ENCODE measurements around the gene IL10RA. TPM values are rescaled to one million over a fixed set of nuclear protein-coding genes. Genes with fewer than 3 reads are reported as not detected.
A peak's percentile ranks its signal among the peaks of the same experiment; 100 is the strongest.

IL10RA gene
- total and polyA plus RNA-seq, 11 donors: 2.1 to 49.0 (median 5.8) TPM

DNA sequence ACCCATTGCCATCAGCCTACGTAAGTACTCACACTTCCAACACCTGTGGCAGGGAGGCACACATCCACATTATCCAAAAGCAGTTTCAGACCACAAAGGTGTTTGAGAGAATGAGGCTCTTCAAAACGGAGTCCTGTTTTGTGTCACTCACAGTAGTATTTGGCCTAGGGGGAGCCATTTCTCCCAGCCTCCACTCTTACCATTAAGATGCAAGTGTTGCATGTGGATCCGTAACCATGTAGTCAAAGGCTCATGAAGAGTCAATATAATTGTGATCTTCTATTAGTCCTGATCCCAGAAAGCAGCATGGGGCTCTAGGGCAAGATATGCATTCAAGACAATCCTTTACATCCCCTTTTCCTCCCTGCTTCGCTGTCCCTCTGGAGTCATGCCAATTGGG, 41.5 kb downstream of the IL10RA start:
- intact Hi-C loops (cut with DNase I): no loop called here
- Histone ChIP-seq H3K9me3 (peaks cover 0 to 10% (median 0%) of the 10 kb centered on the region in 12 donors), H3K4me1 (peaks cover 0 to 9% (median 0%) of the 10 kb centered on the region in 12 donors), H3K4me3 (no peak overlapping the region), H3K27me3 (peaks cover 0 to 8% (median 0%) of the 10 kb centered on the region in 9 donors), H3K36me3 (no peaks in the 10 kb centered on the region), H3K27ac (no peak overlapping the region)
- no peak for TF ChIP-seq POLR2A (IDR thresholded peaks at IDR 0.05)
- TF ChIP-seq, protein P1, sequence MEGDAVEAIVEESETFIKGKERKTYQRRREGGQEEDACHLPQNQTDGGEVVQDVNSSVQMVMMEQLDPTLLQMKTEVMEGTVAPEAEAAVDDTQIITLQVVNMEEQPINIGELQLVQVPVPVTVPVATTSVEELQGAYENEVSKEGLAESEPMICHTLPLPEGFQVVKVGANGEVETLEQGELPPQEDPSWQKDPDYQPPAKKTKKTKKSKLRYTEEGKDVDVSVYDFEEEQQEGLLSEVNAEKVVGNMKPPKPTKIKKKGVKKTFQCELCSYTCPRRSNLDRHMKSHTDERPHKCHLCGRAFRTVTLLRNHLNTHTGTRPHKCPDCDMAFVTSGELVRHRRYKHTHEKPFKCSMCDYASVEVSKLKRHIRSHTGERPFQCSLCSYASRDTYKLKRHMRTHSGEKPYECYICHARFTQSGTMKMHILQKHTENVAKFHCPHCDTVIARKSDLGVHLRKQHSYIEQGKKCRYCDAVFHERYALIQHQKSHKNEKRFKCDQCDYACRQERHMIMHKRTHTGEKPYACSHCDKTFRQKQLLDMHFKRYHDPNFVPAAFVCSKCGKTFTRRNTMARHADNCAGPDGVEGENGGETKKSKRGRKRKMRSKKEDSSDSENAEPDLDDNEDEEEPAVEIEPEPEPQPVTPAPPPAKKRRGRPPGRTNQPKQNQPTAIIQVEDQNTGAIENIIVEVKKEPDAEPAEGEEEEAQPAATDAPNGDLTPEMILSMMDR (IDR thresholded peaks at IDR 0.05): no peak
- WGBS, 4 donors: 73 to 89% (median 79%) methylated on average over 4 of the region's 4 CpGs
- ATAC-seq: no peak
- DNase-seq: no peak

DNA sequence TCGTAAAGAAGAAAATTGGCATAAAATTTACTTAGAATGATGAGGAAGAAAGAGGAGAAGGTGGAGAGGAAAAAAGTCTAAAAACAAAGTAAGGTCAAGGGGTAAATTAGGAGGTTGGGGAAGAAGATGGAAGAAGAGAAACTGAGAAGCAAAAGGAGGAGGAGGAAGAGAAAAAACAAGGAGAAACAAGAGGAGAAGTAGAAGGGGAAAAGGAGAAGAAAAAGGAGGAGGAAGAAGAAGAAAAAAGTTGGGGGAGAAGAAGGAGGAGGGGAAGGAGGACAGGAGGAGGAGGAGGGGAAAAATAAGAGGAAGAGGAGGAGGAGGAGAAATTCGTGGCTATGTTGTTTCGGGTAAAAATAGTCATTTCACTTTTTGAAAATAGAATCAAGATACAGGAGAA, 42.4 kb downstream of the IL10RA start:
- DNase-seq (no peak), ATAC-seq (no peak)
- WGBS, 4 donors: 68 to 72% (median 71%) methylated on average over 3 of the region's 3 CpGs
- TF ChIP-seq, protein P1 (IDR thresholded peaks at IDR 0.05): no peak
- TF ChIP-seq POLR2A (IDR thresholded peaks at IDR 0.05): no peak
- peaks cover 0 to 8% (median 0%) of the 10 kb centered on the region in 9 donors for H3K27me3 ChIP-seq
- H3K27ac ChIP-seq: peak overlapping the region in 1 of 12 donors; percentile 44
- H3K36me3 ChIP-seq: no peaks in the 10 kb centered on the region
- no peak overlapping the region for H3K4me3 ChIP-seq
- peaks cover 0 to 9% (median 0%) of the 10 kb centered on the region in 12 donors for H3K4me1 ChIP-seq
- peaks cover 0 to 10% (median 0%) of the 10 kb centered on the region in 12 donors for H3K9me3 ChIP-seq
- intact Hi-C loops (cut with DNase I): no loop called here

DNA sequence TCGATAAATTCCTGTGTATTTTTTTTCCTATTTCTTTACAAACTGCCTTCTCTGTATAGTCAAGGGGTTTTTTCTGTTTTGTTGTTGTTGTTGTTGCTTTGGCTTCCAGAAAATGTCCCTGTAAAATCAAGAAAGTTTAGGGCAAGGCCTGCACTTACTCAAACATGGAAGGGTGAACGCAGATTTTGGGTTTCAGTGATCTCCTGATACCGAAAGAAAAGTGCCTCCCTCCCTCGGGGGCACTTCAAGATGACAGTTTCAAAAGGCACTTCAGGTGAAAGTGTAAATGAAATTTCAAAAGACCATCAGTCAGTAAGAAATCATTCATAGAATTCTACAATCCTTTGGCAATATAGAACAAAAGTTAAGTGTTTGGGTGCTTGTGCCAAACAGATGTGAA, 47.2 kb downstream of the IL10RA start:
- ATAC-seq: no peak
- DNase-seq: no peak
- TF ChIP-seq POLR2A (IDR thresholded peaks at IDR 0.05): no peak
- TF ChIP-seq, protein P1 (IDR thresholded peaks at IDR 0.05): no peak
- no peak overlapping the region for H3K27ac ChIP-seq
- H3K9me3 ChIP-seq: no peaks in the 10 kb centered on the region
- H3K4me3 ChIP-seq: no peak overlapping the region
- H3K27me3 ChIP-seq: peaks cover 0 to 8% (median 0%) of the 10 kb centered on the region in 9 donors
- intact Hi-C loops (cut with DNase I): no loop called here
- H3K4me1 ChIP-seq: peaks cover 0 to 9% (median 0%) of the 10 kb centered on the region in 12 donors
- WGBS, 4 donors: 88 to 90% (median 89%) methylated on average over 4 of the region's 4 CpGs
- no peaks in the 10 kb centered on the region for H3K36me3 ChIP-seq

DNA sequence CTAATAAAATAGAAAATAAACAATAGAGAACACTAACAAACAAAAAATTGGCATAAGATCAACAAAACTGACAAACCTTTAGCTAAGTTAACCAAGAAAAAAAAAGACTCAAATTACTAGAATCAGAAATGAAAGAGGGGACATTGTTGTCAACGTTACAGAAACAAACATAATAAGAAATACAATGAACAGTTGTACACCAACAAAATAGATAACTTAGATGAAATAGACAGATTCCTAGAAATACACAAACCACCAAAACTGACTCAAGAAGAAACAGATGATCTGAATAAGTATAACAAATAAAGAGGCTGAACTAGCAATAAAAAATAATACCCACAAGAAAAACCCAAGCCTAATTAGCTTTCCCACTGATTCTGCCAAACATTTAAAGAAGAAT, 55.9 kb downstream of the IL10RA start:
- WGBS, 4 donors: 59 to 76% (median 63%) methylated on average over 1 of the region's 1 CpG
- Histone ChIP-seq H3K36me3 (no peaks in the 10 kb centered on the region), H3K27me3 (peaks cover 0 to 9% (median 0%) of the 10 kb centered on the region in 9 donors), H3K9me3 (no peaks in the 10 kb centered on the region), H3K27ac (no peak overlapping the region), H3K4me1 (peaks cover 0 to 12% (median 0%) of the 10 kb centered on the region in 12 donors), H3K4me3 (no peak overlapping the region)
- no peak for TF ChIP-seq POLR2A (IDR thresholded peaks at IDR 0.05)
- TF ChIP-seq, protein P1 (IDR thresholded peaks at IDR 0.05): no peak
- ATAC-seq: no peak
- intact Hi-C loops (cut with DNase I): loop anchor here in 1 of 10 donors (10.0 kb wide), 1 partner anchor 57 kb away; the partner anchor contains the start of gene IL10RA
- no peak for DNase-seq
